Erythroblast (primary cell): ENCODE data around the gene P2RX7.

Experiments
- GATA1 ChIP-seq: IDR thresholded peaks from 2 replicates; pipeline ENCODE4 v1.6.1; 2011; ENCODE audit warnings: low read depth, mild to moderate bottlenecking, control low read depth, low read length, moderate library complexity
- POLR2A ChIP-seq: IDR thresholded peaks from 2 replicates; pipeline ENCODE4 v1.6.1; 2011; ENCODE audit warnings: mild to moderate bottlenecking, low read length

DNA sequence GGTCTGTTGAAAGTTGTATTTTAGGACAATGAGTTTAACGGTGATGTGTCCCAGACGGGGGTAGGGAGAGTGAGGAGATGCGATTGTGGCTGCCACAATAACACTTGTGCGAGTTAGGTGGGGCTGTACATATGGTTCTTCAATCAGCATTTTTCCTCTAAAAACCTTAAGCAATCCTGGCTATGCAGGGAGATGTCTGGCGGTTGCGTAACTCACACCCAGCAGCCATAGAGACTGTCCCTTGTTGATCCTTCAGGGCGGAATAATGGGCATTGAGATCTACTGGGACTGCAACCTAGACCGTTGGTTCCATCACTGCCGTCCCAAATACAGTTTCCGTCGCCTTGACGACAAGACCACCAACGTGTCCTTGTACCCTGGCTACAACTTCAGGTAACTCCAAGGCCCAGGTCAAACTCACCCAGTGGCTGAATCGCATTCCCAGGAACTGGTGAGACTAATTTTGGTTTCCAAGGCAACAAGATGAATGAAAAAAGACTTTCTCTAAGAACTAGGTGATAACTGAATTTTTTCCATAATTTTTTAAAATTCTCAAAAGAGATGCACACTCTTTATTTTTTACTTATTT, 34.6 kb downstream of the P2RX7 start:
- no peak for TF ChIP-seq POLR2A
- no peak for TF ChIP-seq GATA1
